ENCODE measurements around the gene EXOC4.

Gene EXOC4

DNA sequence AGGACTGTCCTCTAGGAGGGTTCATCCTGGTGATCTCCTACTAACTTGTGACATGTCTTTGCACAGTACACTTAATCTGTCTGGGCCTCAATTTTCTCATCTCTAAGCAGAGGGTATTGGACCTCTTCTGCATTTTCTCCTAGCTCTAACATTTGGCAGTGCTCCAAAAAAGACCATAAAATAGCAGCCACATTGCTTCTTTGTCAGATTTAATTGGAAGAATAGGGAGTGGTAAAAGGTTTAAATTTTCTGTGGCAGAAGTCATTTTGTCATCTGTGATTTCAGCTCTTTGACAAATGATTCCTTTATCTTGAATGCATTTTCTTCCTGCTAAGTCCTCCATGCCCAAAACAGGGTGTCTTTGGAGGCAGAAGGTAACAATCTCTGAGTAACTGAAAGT is 584.3 kb downstream of the EXOC4 start:
- intact Hi-C loops (cut with DNase I) = no loop called here
- DNase-seq = no peak

DNA sequence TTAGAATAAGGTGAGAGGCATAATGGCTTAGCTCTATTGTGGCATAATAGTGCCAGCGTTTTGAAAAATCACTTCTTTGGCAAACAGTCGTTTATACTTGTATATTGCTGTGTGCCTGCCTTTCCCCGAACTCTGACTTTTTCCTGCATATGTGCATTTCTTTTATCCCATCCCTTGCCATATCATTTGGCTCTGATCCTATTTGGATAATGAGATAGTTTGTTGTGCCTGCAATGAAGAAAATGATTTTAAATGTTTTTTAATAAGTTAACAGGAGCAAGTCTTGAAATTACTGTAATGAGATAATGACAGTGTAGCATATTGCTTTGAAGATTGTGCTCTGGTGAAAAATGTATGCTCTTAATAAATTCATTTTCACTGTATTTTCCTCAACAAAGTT is 586.2 kb downstream of the EXOC4 start:
- intact Hi-C loops (cut with DNase I) = no loop called here
- no peak for DNase-seq

GRCh38 chr7:133843341-133843740 is 590.5 kb downstream of the EXOC4 start:
- intact Hi-C loops (cut with DNase I) = no loop called here
- no peak for DNase-seq

DNA sequence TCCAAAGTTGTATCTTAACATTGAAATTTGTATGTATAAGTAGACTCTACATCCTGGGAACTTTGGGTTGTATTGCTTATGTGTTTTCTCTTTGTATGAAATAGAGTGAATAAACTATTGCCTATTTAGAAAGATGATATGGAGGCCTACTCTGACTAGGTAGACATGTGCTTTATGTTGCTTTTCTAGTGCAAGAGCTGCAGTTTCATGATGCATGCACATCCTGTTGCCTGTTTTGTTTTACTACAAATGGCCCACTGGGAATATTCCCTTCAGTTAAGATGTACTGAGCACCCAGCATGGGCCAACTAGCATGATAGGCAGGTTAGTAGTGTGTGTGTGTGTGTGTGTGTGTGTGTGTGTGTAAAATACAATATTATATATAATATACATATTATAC is 592.1 kb downstream of the EXOC4 start:
- intact Hi-C loops (cut with DNase I) = no loop called here
- no peak for DNase-seq

GRCh38 chr7:133846203-133846945 is 593.5 kb downstream of the EXOC4 start:
- intact Hi-C loops (cut with DNase I) = no loop called here
- DNase-seq = peak in 1 of 10 donors; percentile 82

GRCh38 chr7:133850497-133851280 is 597.8 kb downstream of the EXOC4 start:
- no peak for DNase-seq

DNA sequence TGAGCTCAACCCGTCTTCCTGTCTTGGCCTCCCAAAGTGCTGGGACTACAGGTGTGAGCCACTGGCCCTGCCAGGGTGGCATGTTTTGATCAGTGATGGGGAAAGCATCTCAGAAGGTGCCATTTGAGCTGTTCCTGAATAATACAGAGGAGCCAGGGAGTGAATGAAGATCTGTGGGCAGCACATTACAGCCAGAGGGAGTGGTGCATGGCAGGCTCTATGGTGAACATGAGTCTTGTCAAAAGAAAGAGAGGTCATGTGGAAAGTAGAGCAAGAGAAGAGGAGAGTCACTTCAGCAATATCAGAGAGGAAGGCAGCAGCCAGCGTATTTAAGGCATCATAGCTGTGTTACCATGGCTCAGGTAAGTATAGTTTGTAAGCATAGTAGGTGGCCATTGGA is 598.5 kb downstream of the EXOC4 start:
- DNase-seq = no peak
- intact Hi-C loops (cut with DNase I) = no loop called here

More at GRCh38 chr7:133850497-133851280, 597.8 kb downstream of the EXOC4 start:
- intact Hi-C loops (cut with DNase I) = no loop called here

DNA sequence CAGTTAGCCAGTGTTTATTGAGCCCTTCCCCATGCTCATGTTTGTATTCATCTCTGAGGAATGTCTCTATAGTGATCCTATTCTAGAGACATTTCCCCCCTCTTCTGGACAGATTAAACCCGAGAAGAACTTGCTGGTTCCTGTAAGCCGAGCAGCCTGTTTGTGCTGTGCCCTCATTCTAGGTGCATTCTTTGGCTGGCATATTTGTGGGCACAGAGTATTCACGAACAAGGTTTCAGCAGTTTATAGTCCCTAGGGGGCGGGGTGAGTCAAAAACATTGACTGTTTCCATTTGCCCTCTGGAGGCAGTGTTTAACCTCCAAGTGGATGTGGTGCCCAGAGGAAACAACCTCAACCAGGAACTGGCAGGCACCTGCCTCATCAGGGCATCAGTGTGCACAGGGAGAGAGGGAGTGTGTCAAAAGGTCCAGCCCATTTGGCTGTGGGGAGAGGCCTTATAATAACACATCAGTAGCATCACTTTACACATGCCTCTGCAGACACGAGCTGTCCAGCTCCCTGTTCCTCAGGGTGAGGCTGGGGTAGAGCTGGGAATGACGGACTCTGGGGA is 600.9 kb downstream of the EXOC4 start:
- intact Hi-C loops (cut with DNase I) = no loop called here
- DNase-seq = no peak

GRCh38 chr7:133854739-133855138 is 601.9 kb downstream of the EXOC4 start:
- DNase-seq = no peak
- intact Hi-C loops (cut with DNase I) = no loop called here

DNA sequence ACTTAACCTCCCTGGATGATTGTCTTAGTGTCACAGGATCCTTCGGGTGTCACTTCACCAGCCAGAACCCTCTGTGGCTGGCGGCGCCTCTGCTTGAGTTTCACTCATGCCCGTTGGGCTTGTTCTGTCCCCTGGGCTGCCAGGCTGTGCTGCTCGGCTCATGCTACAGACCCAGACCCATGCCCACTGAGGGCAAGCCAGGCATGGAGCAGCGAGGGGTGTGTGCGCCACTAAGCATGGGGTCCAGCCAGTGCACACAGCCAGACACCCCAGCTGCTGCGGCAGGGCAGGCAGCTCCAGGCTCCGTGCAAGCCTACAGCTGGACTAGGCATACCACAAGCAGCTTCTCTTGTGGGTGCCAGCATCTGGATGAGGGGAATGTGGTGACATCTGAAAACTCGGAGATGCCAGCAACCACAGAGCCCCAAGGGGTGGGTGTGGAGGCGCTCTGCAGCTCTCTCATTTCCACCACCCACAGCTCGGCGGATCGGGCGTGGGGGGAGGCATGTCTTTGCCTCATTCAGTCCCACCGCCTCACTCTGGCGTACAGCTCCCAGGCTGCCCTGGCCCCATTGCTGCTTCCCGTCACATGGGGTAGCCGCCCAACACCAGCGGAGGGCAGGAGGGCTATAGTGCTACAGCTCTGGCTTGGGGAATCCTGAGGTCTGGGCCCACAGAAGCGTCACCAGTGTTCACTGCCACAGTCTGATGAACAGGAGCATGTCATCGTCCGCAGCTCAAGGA is 604.7 kb downstream of the EXOC4 start:
- peak in 1 of 10 donors; percentile 58 for DNase-seq
- intact Hi-C loops (cut with DNase I) = no loop called here

- DNase-seq = no peak
- intact Hi-C loops (cut with DNase I) = no loop called here
Observed at GRCh38 chr7:133858311-133858710, 605.4 kb downstream of the EXOC4 start.

DNA sequence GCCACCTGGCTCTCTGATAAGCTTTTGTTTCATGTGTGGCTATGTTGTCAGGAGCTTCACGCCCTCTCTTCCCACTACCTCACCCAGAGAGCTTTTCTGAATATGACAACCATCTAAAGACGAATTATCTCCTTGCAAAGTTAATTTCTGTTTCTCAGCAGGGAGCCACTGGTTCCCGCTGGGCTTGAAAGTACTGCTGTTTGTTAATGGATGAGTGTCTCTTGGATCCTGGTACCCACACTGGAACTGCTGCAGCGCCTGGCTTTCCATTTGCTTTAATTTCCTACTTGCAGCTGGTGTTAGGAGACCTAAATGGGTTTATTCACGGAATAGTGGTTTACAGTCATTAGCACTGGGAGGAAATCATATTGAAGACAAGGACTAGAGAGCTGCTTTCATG is 606.4 kb downstream of the EXOC4 start:
- DNase-seq = no peak
- intact Hi-C loops (cut with DNase I) = no loop called here

- DNase-seq = no peak
- intact Hi-C loops (cut with DNase I) = no loop called here
Observed at GRCh38 chr7:133859871-133860450, 607.1 kb downstream of the EXOC4 start.

GRCh38 chr7:133860628-133861335 is 607.9 kb downstream of the EXOC4 start:
- intact Hi-C loops (cut with DNase I) = no loop called here
- DNase-seq = no peak

- intact Hi-C loops (cut with DNase I) = no loop called here
Observed at GRCh38 chr7:133861876-133862275, 609.0 kb downstream of the EXOC4 start.

DNA sequence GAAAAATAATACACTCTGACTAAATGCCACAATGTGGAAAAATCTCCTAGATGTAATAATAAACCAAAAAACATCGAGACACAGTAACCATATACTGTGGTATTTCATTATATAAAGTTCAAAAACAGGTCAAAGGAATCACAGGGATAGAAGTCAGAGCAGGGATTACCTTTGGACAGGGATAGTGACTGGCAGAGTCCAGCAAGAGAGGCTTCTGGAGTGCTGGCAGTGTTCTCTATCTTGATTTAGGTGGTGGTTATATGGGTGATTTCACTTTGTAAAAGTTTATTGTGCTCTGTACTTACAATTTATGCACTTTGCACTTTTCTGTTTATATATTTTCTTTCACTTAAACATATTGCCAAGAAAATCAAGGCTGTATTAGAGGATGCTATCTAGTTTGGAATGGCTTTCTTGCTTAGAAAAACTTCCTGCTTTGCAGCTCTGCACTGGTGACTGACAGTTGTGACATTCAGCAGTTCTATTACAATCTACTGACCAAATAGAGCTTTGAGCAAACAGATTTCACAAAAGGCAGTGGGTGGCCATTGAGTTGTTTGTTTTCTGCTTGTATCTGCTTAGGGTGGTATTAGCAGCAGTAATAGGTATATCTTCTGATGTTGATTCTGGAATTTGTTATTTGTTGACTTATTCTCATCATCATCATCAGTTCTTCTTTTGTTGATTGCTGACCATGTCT is 610.6 kb downstream of the EXOC4 start:
- no peak for DNase-seq
- intact Hi-C loops (cut with DNase I) = no loop called here

More at GRCh38 chr7:133861876-133862275, 609.0 kb downstream of the EXOC4 start:
- no peak for DNase-seq

- DNase-seq = no peak
- intact Hi-C loops (cut with DNase I) = no loop called here
Observed at GRCh38 chr7:133869556-133869955, 616.7 kb downstream of the EXOC4 start.

GRCh38 chr7:133871757-133872156 is 618.9 kb downstream of the EXOC4 start:
- DNase-seq = no peak
- intact Hi-C loops (cut with DNase I) = no loop called here

GRCh38 chr7:133873187-133873586 is 620.3 kb downstream of the EXOC4 start:
- intact Hi-C loops (cut with DNase I) = no loop called here
- DNase-seq = no peak

All from posterior cingulate gyrus (tissue), 11 donors.